Fibroblast of skin of abdomen (primary cell): Measurements from ENCODE around the gene DHRS7B.
"Not testable (repeated sequence)": the region's sequence is repeated elsewhere in the genome, so short reads cannot be mapped to it uniquely, and the experiment has no call there.

Experiments used
- DNase-seq: peaks from one replicate; pipeline ENCODE4 v3.0.0-alpha.2; 2013

Gene DHRS7B

GRCh38 chr17:21177854-21178600 is 51.3 kb downstream of the DHRS7B start:
- no peak for DNase-seq

GRCh38 chr17:21183468-21183867 is 56.7 kb downstream of the DHRS7B start:
- no peak for DNase-seq

GRCh38 chr17:21184570-21184969 is 57.8 kb downstream of the DHRS7B start:
- no peak for DNase-seq

- DNase-seq = no peak
Observed at GRCh38 chr17:21185061-21185460, 58.3 kb downstream of the DHRS7B start.

- no peak for DNase-seq
Observed at GRCh38 chr17:21186399-21187187, 59.8 kb downstream of the DHRS7B start.

GRCh38 chr17:21189361-21189760 is 62.6 kb downstream of the DHRS7B start:
- no peak for DNase-seq

GRCh38 chr17:21190078-21190477 is 63.3 kb downstream of the DHRS7B start:
- DNase-seq = no peak

- DNase-seq = no peak
Observed at GRCh38 chr17:21191698-21192097, 64.9 kb downstream of the DHRS7B start.

GRCh38 chr17:21192414-21192813 is 65.7 kb downstream of the DHRS7B start:
- not testable (repeated sequence) for DNase-seq

- no peak for DNase-seq
Observed at GRCh38 chr17:21193031-21193430, 66.3 kb downstream of the DHRS7B start.

GRCh38 chr17:21194226-21194625 is 67.5 kb downstream of the DHRS7B start:
- DNase-seq = no peak

GRCh38 chr17:21194703-21195102 is 67.9 kb downstream of the DHRS7B start:
- peak; percentile 51 for DNase-seq

GRCh38 chr17:21196126-21196525 is 69.4 kb downstream of the DHRS7B start:
- no peak for DNase-seq

GRCh38 chr17:21198411-21198810 is 71.6 kb downstream of the DHRS7B start:
- no peak for DNase-seq

GRCh38 chr17:21199311-21199710 is 72.5 kb downstream of the DHRS7B start:
- DNase-seq = peak; percentile 51

GRCh38 chr17:21199856-21200255 is 73.1 kb downstream of the DHRS7B start:
- no peak for DNase-seq

- DNase-seq = no peak
Observed at GRCh38 chr17:21200590-21201297, 74.0 kb downstream of the DHRS7B start.

GRCh38 chr17:21201298-21201595 is 74.5 kb downstream of the DHRS7B start:
- DNase-seq = no peak

GRCh38 chr17:21201874-21202273 is 75.1 kb downstream of the DHRS7B start:
- no peak for DNase-seq

- DNase-seq = no peak
Observed at GRCh38 chr17:21202512-21202911, 75.7 kb downstream of the DHRS7B start.

- DNase-seq = no peak
Observed at GRCh38 chr17:21204935-21205334, 78.2 kb downstream of the DHRS7B start.

- DNase-seq = no peak
Observed at GRCh38 chr17:21208352-21208751, 81.6 kb downstream of the DHRS7B start.

GRCh38 chr17:21209511-21210175 is 82.9 kb downstream of the DHRS7B start:
- no peak for DNase-seq
